Fibroblast of the aortic adventitia (primary cell): ENCODE measurements around the gene PGGHG. TPM values are rescaled to one million over a fixed set of nuclear protein-coding genes. Genes with fewer than 3 reads are reported as not detected.
"Not testable (repeated sequence)": the region's sequence is repeated elsewhere in the genome, so short reads cannot be mapped to it uniquely, and the experiment has no call there.

Source experiments
- DNase-seq: peaks from one replicate; pipeline ENCODE4 v3.0.0-alpha.2; 2010; ENCODE audit warnings: low read depth
- H3K4me3 ChIP-seq: 2 replicates; pipeline ENCODE4 v1.5.1; 2011; ENCODE audit warnings: low read depth, mild to moderate bottlenecking, control low read depth, low read length, moderate library complexity
- total RNA-seq: library from RNA; depleted of rRNA; stranded (reverse); fragments of >200 nt; gene quantifications from 2 replicates; pipeline ENCODE4 v1.2.3, GENCODE V29; 2012; ENCODE audit warnings: low replicate concordance
- TF ChIP-seq, protein P1 (sequence below): IDR thresholded peaks from 2 replicates; pipeline ENCODE4 v1.5.1; 2011; ENCODE audit warnings: mild to moderate bottlenecking, low read length, control low read depth, inconsistent platforms; ENCODE audit not compliant: insufficient read depth

PGGHG gene
- total RNA-seq, 1 donor: 6.9 TPM

DNA sequence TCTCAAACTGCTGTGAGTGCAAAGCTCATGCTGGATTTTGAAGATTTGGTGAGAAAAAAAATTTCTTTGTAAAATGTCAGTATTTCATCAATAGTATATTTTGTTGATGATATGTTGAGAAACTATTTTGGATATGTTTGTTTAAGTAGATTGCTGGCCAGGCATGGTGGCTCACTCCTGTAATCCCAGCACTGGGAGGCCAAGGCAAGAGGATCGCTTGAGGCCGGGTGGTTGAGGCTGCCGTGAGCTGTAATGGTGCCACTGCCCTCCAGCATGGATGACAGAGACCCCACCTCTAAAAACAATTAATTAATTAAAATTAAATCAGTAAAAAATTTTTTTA, 38.6 kb downstream of the PGGHG start:
- no peak overlapping the region for H3K4me3 ChIP-seq
- DNase-seq: peak; percentile 51
- TF ChIP-seq, protein P1, sequence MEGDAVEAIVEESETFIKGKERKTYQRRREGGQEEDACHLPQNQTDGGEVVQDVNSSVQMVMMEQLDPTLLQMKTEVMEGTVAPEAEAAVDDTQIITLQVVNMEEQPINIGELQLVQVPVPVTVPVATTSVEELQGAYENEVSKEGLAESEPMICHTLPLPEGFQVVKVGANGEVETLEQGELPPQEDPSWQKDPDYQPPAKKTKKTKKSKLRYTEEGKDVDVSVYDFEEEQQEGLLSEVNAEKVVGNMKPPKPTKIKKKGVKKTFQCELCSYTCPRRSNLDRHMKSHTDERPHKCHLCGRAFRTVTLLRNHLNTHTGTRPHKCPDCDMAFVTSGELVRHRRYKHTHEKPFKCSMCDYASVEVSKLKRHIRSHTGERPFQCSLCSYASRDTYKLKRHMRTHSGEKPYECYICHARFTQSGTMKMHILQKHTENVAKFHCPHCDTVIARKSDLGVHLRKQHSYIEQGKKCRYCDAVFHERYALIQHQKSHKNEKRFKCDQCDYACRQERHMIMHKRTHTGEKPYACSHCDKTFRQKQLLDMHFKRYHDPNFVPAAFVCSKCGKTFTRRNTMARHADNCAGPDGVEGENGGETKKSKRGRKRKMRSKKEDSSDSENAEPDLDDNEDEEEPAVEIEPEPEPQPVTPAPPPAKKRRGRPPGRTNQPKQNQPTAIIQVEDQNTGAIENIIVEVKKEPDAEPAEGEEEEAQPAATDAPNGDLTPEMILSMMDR: no peak

DNA sequence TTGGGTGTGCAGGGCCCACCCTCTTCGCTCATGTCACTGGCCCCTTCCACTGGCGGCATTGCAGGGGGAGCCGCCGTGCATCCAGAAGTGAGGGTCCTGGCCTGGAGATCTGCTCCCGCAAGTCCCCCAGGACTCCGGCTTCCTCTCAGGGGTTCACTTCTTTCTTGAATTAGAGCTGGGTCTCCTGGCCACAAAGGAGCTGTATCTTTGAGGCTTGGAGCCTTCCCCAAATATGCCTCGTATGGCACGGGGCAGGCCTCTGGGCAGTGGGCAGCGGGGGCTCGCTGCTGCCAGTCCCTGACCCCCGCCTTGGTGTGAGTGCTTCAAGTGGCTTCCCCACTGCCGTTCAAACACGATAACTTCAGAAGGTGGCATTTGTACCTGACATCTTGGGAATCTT, 39.1 kb downstream of the PGGHG start:
- H3K4me3 ChIP-seq: no peak overlapping the region
- DNase-seq: no peak
- TF ChIP-seq, protein P1: no peak

DNA sequence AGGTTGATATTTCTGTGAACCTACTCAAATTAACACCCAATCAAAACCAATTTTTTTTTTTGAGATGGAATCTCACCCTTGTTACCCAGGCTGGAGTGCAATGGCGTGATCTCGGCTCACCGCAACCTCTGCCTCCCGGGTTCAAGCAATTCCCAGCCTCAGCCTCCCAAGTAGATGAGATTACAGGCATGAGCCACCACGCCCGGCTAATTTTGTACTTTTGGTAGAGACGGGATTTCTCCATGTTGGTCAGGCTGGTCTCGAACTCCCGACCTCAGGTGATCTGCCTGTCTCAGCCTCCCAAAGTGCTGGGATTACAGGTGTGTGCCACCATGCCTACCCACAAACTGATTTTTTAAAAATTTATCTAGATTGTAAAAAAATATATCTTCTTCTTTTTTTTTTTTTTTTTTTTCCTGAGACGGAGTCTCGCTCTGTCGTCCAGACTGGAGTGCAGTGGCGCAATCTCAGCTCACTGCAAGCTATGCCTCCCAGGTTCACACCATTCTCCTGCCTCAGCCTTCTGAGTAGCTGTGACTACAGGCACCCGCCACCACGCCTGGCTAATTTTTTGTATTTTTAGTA, 39.7 kb downstream of the PGGHG start:
- H3K4me3 ChIP-seq, DNase-seq: not testable (repeated sequence)

DNA sequence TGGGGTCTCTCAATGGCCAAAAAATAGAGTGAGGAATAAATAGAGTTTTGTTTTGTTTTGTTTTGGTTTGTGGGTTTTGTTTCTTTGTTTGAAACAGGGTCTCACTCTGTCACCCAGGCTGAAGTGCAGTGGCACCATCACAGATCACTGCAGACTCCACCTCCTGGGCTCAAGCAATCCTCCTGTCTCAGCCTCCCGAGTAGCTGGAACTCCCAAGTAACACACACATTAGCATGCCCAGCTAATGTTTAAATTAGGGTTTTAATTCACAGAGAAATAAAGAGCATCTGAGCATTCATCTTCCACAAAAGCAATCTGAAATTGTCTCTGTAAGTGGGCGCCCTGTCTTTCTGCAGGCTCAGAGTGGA, 40.9 kb downstream of the PGGHG start:
- no peak for DNase-seq
- TF ChIP-seq, protein P1: no peak
- no peak overlapping the region for H3K4me3 ChIP-seq

DNA sequence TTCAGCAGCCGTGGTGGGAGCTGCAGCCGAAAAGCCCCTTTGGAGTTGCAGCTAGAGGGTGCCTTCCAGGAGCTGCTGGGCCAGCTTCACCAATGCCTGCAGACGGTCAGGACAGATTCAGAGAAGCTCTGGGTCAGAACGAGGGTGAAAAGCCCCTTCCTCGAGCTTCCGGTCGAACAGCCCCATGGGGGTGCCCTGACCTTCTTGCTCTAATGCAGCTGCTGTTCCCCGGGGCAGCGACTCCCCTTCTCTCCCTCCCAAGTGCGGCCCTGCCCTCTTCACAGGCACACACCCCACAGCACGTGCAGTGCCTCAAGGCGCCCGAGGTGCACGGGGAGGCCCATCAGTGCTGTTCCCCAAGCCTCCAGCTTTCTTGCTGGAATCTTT, 41.4 kb downstream of the PGGHG start:
- H3K4me3 ChIP-seq: no peak overlapping the region
- TF ChIP-seq, protein P1: no peak
- DNase-seq: no peak

DNA sequence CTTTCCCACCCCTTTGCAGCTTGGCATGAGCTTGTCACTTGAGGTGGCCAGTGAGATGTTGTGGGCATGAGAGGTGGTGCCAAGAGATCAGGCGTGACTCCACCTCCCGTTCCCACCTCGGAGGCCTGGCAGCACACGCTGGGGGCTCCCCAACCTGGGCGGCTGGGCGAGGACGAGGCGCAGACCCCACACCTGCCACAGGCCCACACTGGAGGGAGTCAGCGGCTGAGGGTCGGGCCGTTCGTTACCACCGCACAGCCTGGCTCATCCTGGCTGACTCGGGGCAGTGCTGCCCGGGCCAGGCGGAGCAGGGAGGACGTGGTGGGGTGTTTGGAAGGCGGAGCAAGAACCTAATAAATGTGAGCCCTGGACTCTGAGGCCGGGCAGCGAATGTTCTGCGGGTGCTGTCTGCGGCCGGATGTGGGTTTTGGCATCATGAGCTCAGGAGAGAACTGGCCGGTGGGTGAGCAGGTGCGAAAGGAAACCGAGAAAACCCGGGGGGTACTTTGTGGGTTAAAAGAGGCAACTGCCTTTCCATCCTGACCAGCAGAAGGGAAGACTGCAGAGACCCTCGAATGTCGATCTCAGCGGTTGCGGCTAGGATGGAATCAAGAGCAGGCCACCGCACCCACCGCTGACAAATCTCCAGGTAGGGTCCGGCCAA, 41.9 kb downstream of the PGGHG start:
- TF ChIP-seq, protein P1: no peak
- no peak overlapping the region for H3K4me3 ChIP-seq
- DNase-seq: no peak

DNA sequence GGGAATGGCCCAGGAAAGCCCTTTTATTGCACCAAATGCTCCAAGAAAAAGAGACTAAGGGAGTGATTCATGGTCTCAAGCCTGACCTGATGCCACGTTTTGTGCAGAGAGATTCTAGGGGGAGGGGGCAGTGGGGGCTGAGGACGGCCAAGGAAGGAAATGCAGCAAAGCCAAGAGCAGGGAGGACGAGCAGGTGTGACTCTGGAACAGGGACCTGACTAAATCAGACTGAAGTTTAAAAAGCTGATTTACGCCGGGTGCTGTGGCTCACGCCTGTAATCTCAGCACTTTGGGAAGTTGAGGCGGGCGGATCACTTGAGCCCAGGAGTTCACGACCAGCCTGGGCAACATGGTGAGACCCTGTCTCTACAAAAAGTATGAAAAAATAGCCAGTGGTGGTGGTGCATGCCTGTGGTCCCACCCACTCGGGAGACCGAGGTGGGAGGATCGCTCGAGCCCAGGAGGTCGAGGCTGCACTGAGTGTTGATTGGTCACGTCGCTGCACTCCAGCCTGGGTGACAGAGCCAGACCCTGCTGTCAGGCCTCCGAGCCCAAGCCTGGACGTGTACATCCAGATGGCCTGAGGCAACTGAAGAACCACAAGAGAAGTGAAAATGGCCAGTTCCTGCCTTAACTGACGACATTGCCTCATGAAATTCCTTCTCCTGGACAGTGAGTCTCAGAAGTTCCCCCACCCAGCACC, 42.6 kb downstream of the PGGHG start:
- TF ChIP-seq, protein P1: no peak

More for the DNA sequence above, 42.6 kb downstream of the PGGHG start:
- no peak overlapping the region for H3K4me3 ChIP-seq
- DNase-seq: no peak
